Gastrocnemius medialis (tissue), 4 donors: Measurements from ENCODE around the gene EXOC3L2. TPM values are rescaled to one million over a fixed set of nuclear protein-coding genes. Genes with fewer than 3 reads are reported as not detected.

ENCODE experiments used
- ATAC-seq, 2 donors: fragments of 150-250 bp; one replicate each; pipeline ENCODE4 v1.9.1; 2016
- DNase-seq, 2 donors: peaks; one replicate each; pipeline ENCODE4 v3.0.0-alpha.2; 2019
- H3K27ac ChIP-seq, 4 donors: fragments of 200-600 bp; sonication (generic); 1 replicate in 1 of 4; 2 replicates in 3 of 4; pipeline ENCODE4 v1.5.1; 2016 to 2018; ENCODE audit warnings: mild to moderate bottlenecking in 2 of 4, moderate library complexity in 1 of 4
- H3K27me3 ChIP-seq, 3 donors: fragments of 200-600 bp; sonication (generic) in 2 of 3; 1 replicate in 1 of 3; 2 replicates in 2 of 3; pipeline versions ENCODE4 v1.5.1 to v1.6.0; 2016 to 2019; ENCODE audit warnings: mild to moderate bottlenecking in 1 of 3, moderate library complexity in 1 of 3
- H3K36me3 ChIP-seq, 2 donors: fragments of 200-600 bp; sonication (generic) in 1 of 2; one replicate each; pipeline ENCODE4 v1.5.1; 2017 to 2018
- H3K4me1 ChIP-seq, 2 donors: fragments of 200-600 bp; sonication (generic) in 1 of 2; one replicate each; pipeline ENCODE4 v1.5.1; 2016 to 2017; ENCODE audit warnings: mild to moderate bottlenecking in 2 of 2
- H3K4me3 ChIP-seq, 4 donors: fragments of 200-600 bp; sonication (generic) in 3 of 4; 1 replicate in 1 of 4; 2 replicates in 3 of 4; pipeline ENCODE4 v1.5.1; 2016 to 2019; ENCODE audit warnings: mild to moderate bottlenecking in 2 of 4
- H3K9me3 ChIP-seq, 3 donors: fragments of 200-600 bp; sonication (generic) in 2 of 3; 1 replicate in 1 of 3; 2 replicates in 2 of 3; pipeline ENCODE4 v1.5.1; 2016 to 2019
- POLR2A ChIP-seq, 2 donors: fragments of 450-650 bp; IDR thresholded peaks; one replicate each; pipeline ENCODE4 v1.6.1; 2017; ENCODE audit warnings: antibody characterized with exemption in 2 of 2, mild to moderate bottlenecking in 2 of 2, moderate library complexity in 2 of 2
- in situ Hi-C, 4 donors: fragments of 200-750 bp; cut with MboI; loops; one replicate each; pipeline versions ENCODE4 v1.15.0 to v1.8.0; 2017; ENCODE audit warnings: low sequenced_read_pairs in 4 of 4
- intact Hi-C: fragments of 100-400 bp; cut with DNase I; formaldehyde crosslinking; loops from one replicate; pipeline ENCODE4 v1.15.1; 2023; ENCODE audit warnings: low total_unique reads
- total RNA-seq, 4 donors: library from RNA; depleted of rRNA; stranded (reverse); fragments of >200 nt; gene quantifications; one replicate each; pipeline versions ENCODE4 v1.1.0 to v1.2.3, GENCODE V29; 2016
- TF ChIP-seq, protein P1 (sequence below), 5 experiments: fragments of 450-650 bp in 3 of 5; fragments of 200-600 bp in 2 of 5; sonication (generic) in 2 of 5; IDR thresholded peaks in 4 of 5; conservative IDR thresholded peaks in 1 of 5; 1 replicate in 4 of 5; 2 replicates in 1 of 5; pipeline ENCODE4 v1.5.1; 2016 to 2019; ENCODE audit warnings: antibody characterized with exemption in 5 of 5, mild to moderate bottlenecking in 3 of 5, moderate library complexity in 3 of 5

The EXOC3L2 gene
- total RNA-seq, 4 donors from 2014 or later: 0.46 to 0.55 TPM; not detected in 2

- in situ Hi-C loops (no loop called here), intact Hi-C loops (loop anchor here (2.0 to 5.0 kb wide), 3 partner anchors 71 to 333 kb away; partner anchors contain the start of genes MARK4, NECTIN2, PPM1N and RTN2)
- Histone ChIP-seq H3K4me3 (peak overlapping the region; percentile 60 to 92 (median 80)), H3K36me3 (peaks cover 0 to 11% of the 10 kb centered on the region in 2 donors), H3K9me3 (no peaks in the 10 kb centered on the region), H3K4me1 (peaks cover 16 to 25% of the 10 kb centered on the region in 2 donors), H3K27ac (peak overlapping the region; percentile 85 to 96 (median 94)), H3K27me3 (no peaks in the 10 kb centered on the region)
- TF ChIP-seq, protein P1, sequence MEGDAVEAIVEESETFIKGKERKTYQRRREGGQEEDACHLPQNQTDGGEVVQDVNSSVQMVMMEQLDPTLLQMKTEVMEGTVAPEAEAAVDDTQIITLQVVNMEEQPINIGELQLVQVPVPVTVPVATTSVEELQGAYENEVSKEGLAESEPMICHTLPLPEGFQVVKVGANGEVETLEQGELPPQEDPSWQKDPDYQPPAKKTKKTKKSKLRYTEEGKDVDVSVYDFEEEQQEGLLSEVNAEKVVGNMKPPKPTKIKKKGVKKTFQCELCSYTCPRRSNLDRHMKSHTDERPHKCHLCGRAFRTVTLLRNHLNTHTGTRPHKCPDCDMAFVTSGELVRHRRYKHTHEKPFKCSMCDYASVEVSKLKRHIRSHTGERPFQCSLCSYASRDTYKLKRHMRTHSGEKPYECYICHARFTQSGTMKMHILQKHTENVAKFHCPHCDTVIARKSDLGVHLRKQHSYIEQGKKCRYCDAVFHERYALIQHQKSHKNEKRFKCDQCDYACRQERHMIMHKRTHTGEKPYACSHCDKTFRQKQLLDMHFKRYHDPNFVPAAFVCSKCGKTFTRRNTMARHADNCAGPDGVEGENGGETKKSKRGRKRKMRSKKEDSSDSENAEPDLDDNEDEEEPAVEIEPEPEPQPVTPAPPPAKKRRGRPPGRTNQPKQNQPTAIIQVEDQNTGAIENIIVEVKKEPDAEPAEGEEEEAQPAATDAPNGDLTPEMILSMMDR (IDR thresholded peaks at IDR 0.05 in 4 of 5, conservative IDR thresholded peaks at IDR 0.05 in 1 of 5): no peak
- TF ChIP-seq POLR2A (IDR thresholded peaks at IDR 0.05): no peak
- DNase-seq: no peak
- ATAC-seq: no peak
These were observed 65.3 kb downstream of the EXOC3L2 start for GRCh38 chr19:45179892-45180370.

- H3K4me1 ChIP-seq: peaks cover 16 to 25% of the 10 kb centered on the region in 2 donors
- no peaks in the 10 kb centered on the region for H3K9me3 ChIP-seq
- H3K4me3 ChIP-seq: peak overlapping the region; percentile 60 to 92 (median 80)
- no peaks in the 10 kb centered on the region for H3K27me3 ChIP-seq
- DNase-seq (no peak), ATAC-seq (no peak)
- intact Hi-C loops (loop anchor here (2.0 to 5.0 kb wide), 3 partner anchors 72 to 332 kb away; partner anchors contain the start of genes MARK4, NECTIN2, PPM1N and RTN2), in situ Hi-C loops (no loop called here)
- peaks cover 0 to 11% of the 10 kb centered on the region in 2 donors for H3K36me3 ChIP-seq
- TF ChIP-seq POLR2A (IDR thresholded peaks at IDR 0.05): no peak
- TF ChIP-seq, protein P1 (IDR thresholded peaks at IDR 0.05 in 4 of 5, conservative IDR thresholded peaks at IDR 0.05 in 1 of 5): no peak
- peak overlapping the region; percentile 85 to 96 (median 94) for H3K27ac ChIP-seq
These were observed 65.9 kb downstream of the EXOC3L2 start for GRCh38 chr19:45179072-45179891.

GRCh38 chr19:45178262-45179071, 66.7 kb downstream of the EXOC3L2 start, which contains the start of gene BLOC1S3:
Gene BLOC1S3, plus strand, starts transcription at chr19:45178784. Its CDS starts 513 bp downstream, at chr19:45179297.
- intact Hi-C loops (loop anchor here (1.0 to 5.0 kb wide), 5 partner anchors 72 to 332 kb away; partner anchors contain the start of genes MARK4, NECTIN2, PPM1N and RTN2), in situ Hi-C loops (no loop called here)
- ATAC-seq (peak; percentile 94 to 96), DNase-seq (peak; percentile 100)
- Histone ChIP-seq H3K4me3 (peak within 1 kb of the TSS; percentile 82 to 93 (median 87)), H3K27ac (peak within 1 kb of the TSS; percentile 98 to 100 (median 99)), H3K4me1 (peaks cover 16 to 25% of the 10 kb centered on the region in 2 donors), H3K27me3 (no peaks in the 10 kb centered on the region), H3K9me3 (no peaks in the 10 kb centered on the region), H3K36me3 (peaks cover 0 to 11% of the 10 kb centered on the region in 2 donors)
- TF ChIP-seq, protein P1 (IDR thresholded peaks at IDR 0.05 in 4 of 5, conservative IDR thresholded peaks at IDR 0.05 in 1 of 5): peak in 4 of 5 experiments; percentile 2 to 39 (median 30)
- peak; percentile 84 to 94 for TF ChIP-seq POLR2A (IDR thresholded peaks at IDR 0.05)

DNA sequence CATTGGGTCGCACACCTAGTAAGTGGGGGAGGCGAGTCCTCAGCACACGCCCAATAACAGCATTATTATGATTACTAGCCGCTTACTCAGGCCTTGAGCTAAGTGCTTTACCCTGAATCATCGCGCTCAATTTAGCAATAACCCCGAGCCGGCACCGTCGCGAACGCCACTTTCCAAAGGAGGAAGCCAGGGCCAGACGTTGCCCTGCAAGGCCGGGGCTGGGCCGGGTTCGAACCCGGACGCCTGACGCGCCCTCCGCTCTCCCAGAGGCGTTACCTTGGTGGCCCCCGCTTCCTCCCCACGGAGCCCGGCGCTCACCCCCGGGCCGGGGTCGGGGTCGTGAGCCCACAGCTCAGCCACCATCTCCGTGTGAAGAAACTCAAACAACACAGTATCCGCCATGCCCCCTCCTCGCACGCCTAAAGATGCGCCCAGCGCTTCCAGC, 67.4 kb downstream of the EXOC3L2 start, which contains the start of gene TRAPPC6A:
TSS of gene TRAPPC6A (minus strand) at position 421 of the 445 bp plus-strand sequence. CDS start at position 402, 19 bp downstream.
- H3K27ac ChIP-seq: peak within 1 kb of the TSS; percentile 98 to 100 (median 99)
- peaks cover 0 to 11% of the 10 kb centered on the region in 2 donors for H3K36me3 ChIP-seq
- DNase-seq (no peak), ATAC-seq (peak; percentile 3 to 18)
- intact Hi-C loops (loop anchor here (1.0 to 5.0 kb wide), 6 partner anchors 73 to 331 kb away; partner anchors contain the start of genes MARK4, NECTIN2, PPM1N and RTN2), in situ Hi-C loops (no loop called here)
- H3K27me3 ChIP-seq: no peaks in the 10 kb centered on the region
- peak; percentile 91 to 93 for TF ChIP-seq POLR2A (IDR thresholded peaks at IDR 0.05)
- TF ChIP-seq, protein P1 (IDR thresholded peaks at IDR 0.05 in 4 of 5, conservative IDR thresholded peaks at IDR 0.05 in 1 of 5): no peak
- peaks cover 16 to 25% of the 10 kb centered on the region in 2 donors for H3K4me1 ChIP-seq
- no peaks in the 10 kb centered on the region for H3K9me3 ChIP-seq
- peak within 1 kb of the TSS; percentile 82 to 93 (median 87) for H3K4me3 ChIP-seq
